ENCODE measurements around the gene TINAGL1. TPM values are rescaled to one million over a fixed set of nuclear protein-coding genes. Genes with fewer than 3 reads are reported as not detected.

Gene TINAGL1
- total and polyA plus RNA-seq, 2 experiments from 2014 or later, result 9.1 to 10.3 TPM

DNA sequence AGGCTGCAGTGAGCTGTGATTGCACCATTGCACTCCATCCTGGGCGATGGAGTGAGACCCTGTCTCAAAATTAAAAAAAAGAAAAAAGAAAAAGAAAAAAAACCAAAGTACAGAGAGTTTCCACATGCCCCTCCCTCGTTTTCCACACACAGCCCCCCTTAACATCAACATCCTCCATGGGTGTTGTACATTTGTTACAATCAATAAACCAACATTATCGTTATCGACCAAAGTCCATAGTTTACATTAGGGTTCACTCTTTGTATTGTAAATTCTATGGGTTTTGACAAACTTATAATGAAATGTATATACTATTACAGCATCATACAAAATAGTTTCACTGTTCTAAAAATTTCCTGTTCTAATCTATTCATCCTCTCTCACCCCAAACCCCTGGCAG, 15.9 kb upstream of the TINAGL1 start:
- Histone ChIP-seq H3K4me3 (no peak overlapping the region), H3K9me3 (ENCODE audit: low read depth) (no peaks in the 10 kb centered on the region), H3K27ac (no peak overlapping the region), H3K36me3 (no peaks in the 10 kb centered on the region), H3K27me3 (no peaks in the 10 kb centered on the region), H3K4me1 (ENCODE audit: low read depth) (no peaks in the 10 kb centered on the region)
- no peak for TF ChIP-seq CTCF (IDR thresholded peaks at IDR 0.05; ENCODE audit: low read depth, low read length)
- no peak for DNase-seq (ENCODE audit: low read depth in 1 of 2, low spot score in 1 of 2)

- TF ChIP-seq CTCF (IDR thresholded peaks at IDR 0.05; ENCODE audit: low read depth, low read length), result no peak
- Histone ChIP-seq H3K36me3 (no peaks in the 10 kb centered on the region), H3K4me3 (no peak overlapping the region), H3K9me3 (ENCODE audit: low read depth) (no peaks in the 10 kb centered on the region), H3K4me1 (ENCODE audit: low read depth) (no peaks in the 10 kb centered on the region), H3K27ac (no peak overlapping the region), H3K27me3 (no peaks in the 10 kb centered on the region)
- no peak for DNase-seq (ENCODE audit: low read depth in 1 of 2, low spot score in 1 of 2)
Observed at GRCh38 chr1:31562707-31563360, 13.5 kb upstream of the TINAGL1 start.

- no peak overlapping the region for H3K4me3 ChIP-seq
- no peak overlapping the region for H3K27ac ChIP-seq
- no peaks in the 10 kb centered on the region for H3K27me3 ChIP-seq
- no peak for DNase-seq (ENCODE audit: low read depth in 1 of 2, low spot score in 1 of 2)
- no peaks in the 10 kb centered on the region for H3K9me3 ChIP-seq (ENCODE audit: low read depth)
- H3K4me1 ChIP-seq (ENCODE audit: low read depth), result no peaks in the 10 kb centered on the region
- TF ChIP-seq CTCF (IDR thresholded peaks at IDR 0.05; ENCODE audit: low read depth, low read length), result no peak
- no peaks in the 10 kb centered on the region for H3K36me3 ChIP-seq
Observed at GRCh38 chr1:31564606-31564989, 11.7 kb upstream of the TINAGL1 start.

GRCh38 chr1:31567956-31568570, 8.3 kb upstream of the TINAGL1 start:
- no peaks in the 10 kb centered on the region for H3K27me3 ChIP-seq
- no peaks in the 10 kb centered on the region for H3K36me3 ChIP-seq
- TF ChIP-seq CTCF (IDR thresholded peaks at IDR 0.05; ENCODE audit: low read depth, low read length), result no peak
- no peak overlapping the region for H3K4me3 ChIP-seq
- H3K4me1 ChIP-seq (ENCODE audit: low read depth), result no peaks in the 10 kb centered on the region
- H3K9me3 ChIP-seq (ENCODE audit: low read depth), result no peaks in the 10 kb centered on the region
- no peak overlapping the region for H3K27ac ChIP-seq
- DNase-seq (ENCODE audit: low read depth in 1 of 2, low spot score in 1 of 2), result no peak

- Histone ChIP-seq H3K9me3 (ENCODE audit: low read depth) (no peaks in the 10 kb centered on the region), H3K36me3 (no peaks in the 10 kb centered on the region), H3K4me3 (no peak overlapping the region), H3K4me1 (ENCODE audit: low read depth) (no peaks in the 10 kb centered on the region), H3K27me3 (no peaks in the 10 kb centered on the region), H3K27ac (no peak overlapping the region)
- no peak for DNase-seq (ENCODE audit: low read depth in 1 of 2, low spot score in 1 of 2)
- TF ChIP-seq CTCF (IDR thresholded peaks at IDR 0.05; ENCODE audit: low read depth, low read length), result no peak
Observed at GRCh38 chr1:31568895-31569595, 7.3 kb upstream of the TINAGL1 start.
